ENCODE measurements around the gene RNU1-3.
"Not testable (repeated sequence)": the region's sequence is repeated elsewhere in the genome, so short reads cannot be mapped to it uniquely, and the experiment has no call there.

- TF ChIP-seq, protein P1, sequence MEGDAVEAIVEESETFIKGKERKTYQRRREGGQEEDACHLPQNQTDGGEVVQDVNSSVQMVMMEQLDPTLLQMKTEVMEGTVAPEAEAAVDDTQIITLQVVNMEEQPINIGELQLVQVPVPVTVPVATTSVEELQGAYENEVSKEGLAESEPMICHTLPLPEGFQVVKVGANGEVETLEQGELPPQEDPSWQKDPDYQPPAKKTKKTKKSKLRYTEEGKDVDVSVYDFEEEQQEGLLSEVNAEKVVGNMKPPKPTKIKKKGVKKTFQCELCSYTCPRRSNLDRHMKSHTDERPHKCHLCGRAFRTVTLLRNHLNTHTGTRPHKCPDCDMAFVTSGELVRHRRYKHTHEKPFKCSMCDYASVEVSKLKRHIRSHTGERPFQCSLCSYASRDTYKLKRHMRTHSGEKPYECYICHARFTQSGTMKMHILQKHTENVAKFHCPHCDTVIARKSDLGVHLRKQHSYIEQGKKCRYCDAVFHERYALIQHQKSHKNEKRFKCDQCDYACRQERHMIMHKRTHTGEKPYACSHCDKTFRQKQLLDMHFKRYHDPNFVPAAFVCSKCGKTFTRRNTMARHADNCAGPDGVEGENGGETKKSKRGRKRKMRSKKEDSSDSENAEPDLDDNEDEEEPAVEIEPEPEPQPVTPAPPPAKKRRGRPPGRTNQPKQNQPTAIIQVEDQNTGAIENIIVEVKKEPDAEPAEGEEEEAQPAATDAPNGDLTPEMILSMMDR (IDR thresholded peaks at IDR 0.05) = not testable (repeated sequence)
- not testable (repeated sequence) for TF ChIP-seq EZH2 (IDR thresholded peaks at IDR 0.05; ENCODE audit: borderline replicate concordance, insufficient read depth, low read depth, low read length, poor library complexity, severe bottlenecking)
These were observed 27.4 kb downstream of the RNU1-3 start for GRCh38 chr1:16639091-16640031.
